ENCODE data around the gene PCED1A. TPM values are rescaled to one million over a fixed set of nuclear protein-coding genes. Genes with fewer than 3 reads are reported as not detected.
A peak's percentile ranks its signal among the peaks of the same experiment; 100 is the strongest.
"Not testable (repeated sequence)": the region's sequence is repeated elsewhere in the genome, so short reads cannot be mapped to it uniquely, and the experiment has no call there.

Gene PCED1A
- total and polyA plus RNA-seq, 7 experiments from 2014 or later: 23.6 to 105 (median 67.8) TPM

DNA sequence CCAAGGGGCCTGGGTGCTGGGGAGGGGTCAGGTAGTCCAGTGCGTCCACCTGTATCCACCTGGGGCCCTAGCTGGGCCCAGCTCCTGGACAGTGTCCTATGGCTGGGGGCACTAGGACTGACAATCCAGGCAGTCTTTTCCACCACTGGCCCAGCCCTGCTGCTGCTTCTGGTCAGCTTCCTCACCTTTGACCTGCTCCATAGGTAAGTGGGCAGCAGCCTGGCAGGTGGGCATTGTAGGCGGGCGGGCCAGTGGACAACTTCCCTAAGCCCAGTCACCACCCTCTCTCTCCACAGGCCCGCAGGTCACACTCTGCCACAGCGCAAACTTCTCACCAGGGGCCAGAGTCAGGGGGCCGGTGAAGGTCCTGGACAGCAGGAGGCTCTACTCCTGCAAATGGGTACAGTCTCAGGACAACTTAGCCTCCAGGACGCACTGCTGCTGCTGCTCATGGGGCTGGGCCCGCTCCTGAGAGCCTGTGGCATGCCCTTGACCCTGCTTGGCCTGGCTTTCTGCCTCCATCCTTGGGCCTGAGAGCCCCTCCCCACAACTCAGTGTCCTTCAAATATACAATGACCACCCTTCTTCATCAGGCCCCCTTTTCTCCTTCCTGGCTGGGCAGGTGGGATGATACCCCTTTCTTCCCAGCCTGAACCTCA lies 25.1 kb downstream of the PCED1A start:
- Histone ChIP-seq H3K36me3 (ENCODE audit: control insufficient read depth in 2 of 3, insufficient read depth in 3 of 3, low read length in 3 of 3) (no peaks in the 10 kb centered on the region), H3K4me1 (ENCODE audit: control insufficient read depth in 2 of 2, insufficient read depth in 2 of 2, low read length in 2 of 2) (no peaks in the 10 kb centered on the region), H3K4me3 (ENCODE audit: low read length) (no peak overlapping the region), H3K9me3 (ENCODE audit: control insufficient read depth in 2 of 3, low read length in 3 of 3) (peaks cover 0 to 3% (median 0%) of the 10 kb centered on the region in 3 experiments), H3K27ac (ENCODE audit: low read depth, low read length) (no peak overlapping the region), H3K27me3 (ENCODE audit: control insufficient read depth in 2 of 2, insufficient read depth in 2 of 2, low read length in 2 of 2) (no peaks in the 10 kb centered on the region)
- CTCF ChIA-PET: no interaction called here
- Mint-ChIP-seq H3K4me1 (peaks cover 5 to 11% (median 8%) of the 10 kb centered on the region in 7 donors), H3K4me3 (no peak overlapping the region), H3K9me3 (peaks cover 4 to 18% (median 12%) of the 10 kb centered on the region in 11 donors), H3K27ac (no peak overlapping the region), H3K36me3 (peaks cover 0 to 12% (median 7%) of the 10 kb centered on the region in 5 donors), H3K27me3 (peaks cover 29 to 71% (median 32%) of the 10 kb centered on the region in 5 donors)
- intact Hi-C loops (cut with micrococcal nuclease): no loop called here
- POLR2A ChIA-PET: no interaction called here
- no peak for ATAC-seq
- no peak for DNase-seq

DNA sequence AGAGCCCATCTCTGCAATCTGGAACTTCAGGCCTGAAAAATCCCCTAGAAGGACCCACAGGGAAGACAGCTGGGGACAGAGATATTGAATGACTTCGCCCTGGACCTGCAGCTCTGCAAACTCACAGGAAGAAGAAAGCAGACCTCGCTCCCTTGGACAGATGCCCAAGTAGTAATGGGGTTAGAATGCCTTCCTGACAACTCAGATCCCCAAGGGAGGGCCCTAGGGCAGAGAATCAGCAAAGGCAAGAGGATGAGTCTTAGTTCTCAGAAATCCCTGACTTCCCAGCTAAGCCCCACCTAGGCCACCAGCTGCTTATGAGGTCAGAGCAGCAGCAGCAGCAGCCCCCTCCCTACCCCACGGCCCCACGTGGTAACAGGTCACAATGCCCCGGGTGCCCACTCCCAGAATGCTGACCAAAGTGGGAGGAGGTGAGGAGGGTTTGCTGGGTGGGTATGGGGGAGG lies 25.8 kb downstream of the PCED1A start, which contains the start of gene C20orf141:
TSS of gene C20orf141 (plus strand) at position 401 of the 465 bp plus-strand sequence. CDS start 198 bp downstream, outside the sequence.
- Histone ChIP-seq H3K27me3 (ENCODE audit: control insufficient read depth in 2 of 2, insufficient read depth in 2 of 2, low read length in 2 of 2) (no peaks in the 10 kb centered on the region), H3K4me1 (ENCODE audit: control insufficient read depth in 2 of 2, insufficient read depth in 2 of 2, low read length in 2 of 2) (no peaks in the 10 kb centered on the region), H3K4me3 (ENCODE audit: low read length) (no peak within 1 kb of the TSS), H3K36me3 (ENCODE audit: control insufficient read depth in 2 of 3, insufficient read depth in 3 of 3, low read length in 3 of 3) (no peaks in the 10 kb centered on the region), H3K9me3 (ENCODE audit: control insufficient read depth in 2 of 3, low read length in 3 of 3) (peaks cover 0 to 3% (median 0%) of the 10 kb centered on the region in 3 experiments), H3K27ac (ENCODE audit: low read depth, low read length) (no peak within 1 kb of the TSS)
- Mint-ChIP-seq H3K4me1 (peaks cover 0 to 4% (median under 1%) of the 10 kb centered on the region in 7 donors), H3K4me3 (no peak within 1 kb of the TSS), H3K36me3 (peaks cover 0 to 12% (median 7%) of the 10 kb centered on the region in 5 donors), H3K9me3 (peaks cover 4 to 18% (median 12%) of the 10 kb centered on the region in 11 donors), H3K27ac (no peak within 1 kb of the TSS), H3K27me3 (peaks cover 24 to 66% (median 25%) of the 10 kb centered on the region in 5 donors)
- intact Hi-C loops (cut with micrococcal nuclease): no loop called here
- DNase-seq (peak in 1 of 9 donors; percentile 13), ATAC-seq (no peak)
- POLR2A ChIA-PET: no interaction called here
- CTCF ChIA-PET: no interaction called here

DNA sequence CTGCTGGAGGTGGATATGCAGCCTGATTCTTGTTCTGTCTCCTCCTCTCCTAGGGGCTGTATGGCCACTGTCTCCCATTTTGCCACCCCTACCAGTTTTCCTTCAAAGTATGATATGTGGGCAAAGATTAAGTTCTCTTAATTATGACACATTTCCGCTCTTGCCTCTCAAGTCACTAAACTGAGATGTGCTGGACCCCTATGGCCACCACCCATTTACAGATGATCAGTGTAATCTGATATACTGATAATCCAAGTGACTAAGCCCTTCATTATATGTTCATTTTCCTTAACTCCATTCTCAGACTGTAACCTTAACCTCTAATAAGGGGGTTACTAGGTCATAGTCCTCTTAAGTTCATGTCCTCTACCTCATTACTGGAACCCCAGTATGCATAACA lies 26.4 kb downstream of the PCED1A start:
- intact Hi-C loops (cut with micrococcal nuclease): no loop called here
- Histone ChIP-seq H3K4me3 (ENCODE audit: low read length) (no peak overlapping the region), H3K4me1 (ENCODE audit: control insufficient read depth in 2 of 2, insufficient read depth in 2 of 2, low read length in 2 of 2) (no peaks in the 10 kb centered on the region), H3K27me3 (ENCODE audit: control insufficient read depth in 2 of 2, insufficient read depth in 2 of 2, low read length in 2 of 2) (no peaks in the 10 kb centered on the region), H3K9me3 (ENCODE audit: control insufficient read depth in 2 of 3, low read length in 3 of 3) (peaks cover 0 to 3% (median 0%) of the 10 kb centered on the region in 3 experiments), H3K27ac (ENCODE audit: low read depth, low read length) (no peak overlapping the region), H3K36me3 (ENCODE audit: control insufficient read depth in 2 of 3, insufficient read depth in 3 of 3, low read length in 3 of 3) (no peaks in the 10 kb centered on the region)
- H3K4me3 Mint-ChIP-seq: no peak overlapping the region
- ATAC-seq (no peak), DNase-seq (no peak)
- peaks cover 0 to 12% (median 7%) of the 10 kb centered on the region in 5 donors for H3K36me3 Mint-ChIP-seq
- ChIA-PET CTCF (no interaction called here), POLR2A (no interaction called here)
- H3K27me3 Mint-ChIP-seq: peaks cover 23 to 64% (median 28%) of the 10 kb centered on the region in 5 donors
- no peak overlapping the region for H3K27ac Mint-ChIP-seq
- H3K9me3 Mint-ChIP-seq: peaks cover 4 to 18% (median 12%) of the 10 kb centered on the region in 11 donors
- H3K4me1 Mint-ChIP-seq: peaks cover 0 to 6% (median 0%) of the 10 kb centered on the region in 7 donors

DNA sequence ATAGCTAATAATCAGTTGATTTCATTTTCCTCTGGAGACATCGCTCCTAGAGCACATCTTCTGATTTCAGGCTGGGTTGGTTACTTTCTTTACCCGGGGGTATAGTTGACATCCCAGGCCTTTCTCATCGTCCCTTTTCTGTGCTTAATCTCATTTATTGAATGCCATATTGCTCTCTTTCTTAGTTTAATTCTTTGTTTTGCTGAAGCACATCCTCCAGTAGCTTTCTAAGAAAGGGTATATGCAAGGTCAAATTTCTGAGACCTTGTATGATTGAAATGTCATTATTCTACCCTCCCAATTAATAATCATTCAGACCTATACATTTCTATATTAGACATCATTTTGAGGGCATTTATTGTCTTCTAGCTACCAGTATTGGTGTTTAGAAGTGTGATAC lies 28.3 kb downstream of the PCED1A start:
- H3K4me3 Mint-ChIP-seq: no peak overlapping the region
- ATAC-seq (no peak), DNase-seq (no peak)
- no peak overlapping the region for H3K27ac Mint-ChIP-seq
- H3K36me3 ChIP-seq (ENCODE audit: control insufficient read depth in 2 of 3, insufficient read depth in 3 of 3, low read length in 3 of 3): no peaks in the 10 kb centered on the region
- H3K9me3 Mint-ChIP-seq: peaks cover 4 to 18% (median 14%) of the 10 kb centered on the region in 11 donors
- H3K27me3 Mint-ChIP-seq: peaks cover 32 to 59% (median 37%) of the 10 kb centered on the region in 5 donors
- peaks cover 0 to 12% (median 7%) of the 10 kb centered on the region in 5 donors for H3K36me3 Mint-ChIP-seq
- H3K9me3 ChIP-seq (ENCODE audit: control insufficient read depth in 2 of 3, low read length in 3 of 3): peaks cover 0 to 3% (median 0%) of the 10 kb centered on the region in 3 experiments
- H3K27me3 ChIP-seq (ENCODE audit: control insufficient read depth in 2 of 2, insufficient read depth in 2 of 2, low read length in 2 of 2): no peaks in the 10 kb centered on the region
- POLR2A ChIA-PET: interaction anchor here (0.6 kb wide), 1 partner anchor 24 kb away, joined by 3 read pairs; no protein-coding TSS in a partner anchor
- peaks cover 0 to 6% (median 0%) of the 10 kb centered on the region in 7 donors for H3K4me1 Mint-ChIP-seq
- H3K4me3 ChIP-seq (ENCODE audit: low read length): no peak overlapping the region
- CTCF ChIA-PET: interaction anchor here (0.6 kb wide), 1 partner anchor 118 kb away, joined by 3 read pairs; no protein-coding TSS in a partner anchor
- intact Hi-C loops (cut with micrococcal nuclease): no loop called here
- no peaks in the 10 kb centered on the region for H3K4me1 ChIP-seq (ENCODE audit: control insufficient read depth in 2 of 2, insufficient read depth in 2 of 2, low read length in 2 of 2)
- no peak overlapping the region for H3K27ac ChIP-seq (ENCODE audit: low read depth, low read length)

DNA sequence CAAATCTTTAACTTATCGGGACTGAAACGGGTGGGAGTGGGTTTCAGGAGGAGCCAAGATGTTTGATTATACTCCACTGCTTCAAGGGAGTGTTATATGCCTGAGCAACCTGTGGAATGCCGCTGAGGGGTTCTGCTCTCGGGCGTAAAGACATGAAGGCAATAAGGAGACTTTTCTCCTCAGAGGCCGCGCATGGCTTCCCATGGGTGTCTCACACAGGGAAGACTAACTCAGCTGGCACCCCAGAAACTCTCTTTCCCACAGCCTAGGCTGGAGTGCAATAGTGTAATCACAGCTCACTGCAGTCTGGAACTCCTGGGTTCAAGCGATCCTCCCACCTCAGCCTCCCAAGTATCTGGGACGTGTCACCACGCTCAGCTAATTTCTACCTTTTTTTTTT lies 30.8 kb downstream of the PCED1A start:
- H3K27me3 ChIP-seq (ENCODE audit: control insufficient read depth in 2 of 2, insufficient read depth in 2 of 2, low read length in 2 of 2): no peaks in the 10 kb centered on the region
- H3K9me3 ChIP-seq (ENCODE audit: control insufficient read depth in 2 of 3, low read length in 3 of 3): peaks cover 0 to 3% (median 0%) of the 10 kb centered on the region in 3 experiments
- no peak overlapping the region for H3K27ac ChIP-seq (ENCODE audit: low read depth, low read length)
- POLR2A ChIA-PET: no interaction called here
- Mint-ChIP-seq H3K27me3 (peaks cover 42 to 74% (median 52%) of the 10 kb centered on the region in 5 donors), H3K36me3 (peaks cover 0 to 12% (median 7%) of the 10 kb centered on the region in 5 donors), H3K9me3 (peaks cover 4 to 18% (median 14%) of the 10 kb centered on the region in 11 donors), H3K27ac (no peak overlapping the region), H3K4me1 (peaks cover 0 to 5% (median 0%) of the 10 kb centered on the region in 7 donors), H3K4me3 (no peak overlapping the region)
- no peaks in the 10 kb centered on the region for H3K36me3 ChIP-seq (ENCODE audit: control insufficient read depth in 2 of 3, insufficient read depth in 3 of 3, low read length in 3 of 3)
- no peak overlapping the region for H3K4me3 ChIP-seq (ENCODE audit: low read length)
- intact Hi-C loops (cut with micrococcal nuclease): no loop called here
- no peaks in the 10 kb centered on the region for H3K4me1 ChIP-seq (ENCODE audit: control insufficient read depth in 2 of 2, insufficient read depth in 2 of 2, low read length in 2 of 2)
- DNase-seq (no peak), ATAC-seq (no peak)
- CTCF ChIA-PET: no interaction called here

DNA sequence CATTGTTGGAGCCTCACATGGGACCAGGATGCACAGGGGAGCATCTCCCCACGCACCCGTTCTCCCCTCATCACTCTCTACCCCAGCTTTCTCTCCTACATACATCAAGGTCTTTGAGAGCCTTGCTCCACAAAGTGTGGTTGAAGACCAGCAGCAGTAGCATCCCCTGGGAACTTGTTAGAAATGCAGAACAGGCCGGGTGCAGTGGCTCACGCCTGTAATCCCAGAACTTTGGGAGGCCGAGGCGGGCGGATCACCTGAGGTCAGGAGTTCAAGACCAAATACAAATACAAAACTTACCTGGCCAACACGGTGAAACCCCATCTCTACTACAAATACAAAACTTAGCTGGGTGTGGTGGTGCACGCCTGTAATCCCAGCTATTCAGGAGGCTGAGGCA lies 32.5 kb downstream of the PCED1A start:
- H3K9me3 ChIP-seq (ENCODE audit: control insufficient read depth in 2 of 3, low read length in 3 of 3); H3K4me1 ChIP-seq (ENCODE audit: control insufficient read depth in 2 of 2, insufficient read depth in 2 of 2, low read length in 2 of 2); DNase-seq; CTCF ChIA-PET; H3K27me3 ChIP-seq (ENCODE audit: control insufficient read depth in 2 of 2, insufficient read depth in 2 of 2, low read length in 2 of 2); H3K27ac Mint-ChIP-seq; H3K36me3 ChIP-seq (ENCODE audit: control insufficient read depth in 2 of 3, insufficient read depth in 3 of 3, low read length in 3 of 3); H3K36me3 Mint-ChIP-seq; ATAC-seq; H3K4me3 ChIP-seq (ENCODE audit: low read length); H3K4me3 Mint-ChIP-seq; intact Hi-C loops (cut with micrococcal nuclease); H3K4me1 Mint-ChIP-seq; H3K27ac ChIP-seq (ENCODE audit: low read depth, low read length): not testable (repeated sequence)
- peaks cover 4 to 14% (median 11%) of the 10 kb centered on the region in 11 donors for H3K9me3 Mint-ChIP-seq
- peaks cover 53 to 73% (median 57%) of the 10 kb centered on the region in 5 donors for H3K27me3 Mint-ChIP-seq
- POLR2A ChIA-PET: interaction anchor here (0.8 kb wide), 1 partner anchor 95 kb away, joined by 3 read pairs; no protein-coding TSS in a partner anchor

Data from naive thymus-derived CD4-positive, alpha-beta T cell (primary cell).